H1 (cell line): Measurements from ENCODE around the gene PTPRD. TPM values are rescaled to one million over a fixed set of nuclear protein-coding genes. Genes with fewer than 3 reads are reported as not detected.

Experiments used
- CTCF ChIA-PET: fragments of 300-600 bp; sonication (Branson Sonifier 250); formaldehyde crosslinking; loops from one replicate; lab custom pipeline; 2021; ENCODE audit not compliant: partially characterized antibody; lab: Charles Lee
- POLR2A ChIA-PET: fragments of 300-600 bp; sonication (Branson Sonifier 250); formaldehyde crosslinking; loops from one replicate; lab custom pipeline; 2021; ENCODE audit warnings: inconsistent platforms; ENCODE audit not compliant: partially characterized antibody; lab: Charles Lee
- DNase-seq, 2 experiments: peaks; one replicate each; pipeline versions ENCODE4 v3.0.0 to v3.0.0-alpha.2; 2010 to 2022; ENCODE audit warnings: low spot score in 2 of 2, low read depth in 1 of 2, mixed read lengths in 1 of 2
- FAIRE-seq: peaks from 2 replicates; lab custom pipeline; 2011; peaks lifted over from hg19 to GRCh38; lab: Jason Lieb, UNC
- H2AFZ ChIP-seq: 2 replicates; pipeline ENCODE4 v1.8.1; 2012; ENCODE audit warnings: low read length, inconsistent platforms
- H2AK5ac ChIP-seq: 2 replicates; pipeline ENCODE4 v1.6.1; 2013; ENCODE audit warnings: low read depth, low read length
- H2BK120ac ChIP-seq: replicated peaks from 2 replicates; pipeline ENCODE3; 2013; ENCODE audit warnings: low read depth, low read length, inconsistent platforms
- H2BK12ac ChIP-seq: 2 replicates; pipeline ENCODE4 v1.6.1; 2013; ENCODE audit warnings: low read depth, low read length
- H2BK15ac ChIP-seq: 2 replicates; pipeline ENCODE4 v1.6.1; 2013; ENCODE audit warnings: low read length
- H2BK20ac ChIP-seq: 2 replicates; pipeline ENCODE4 v1.6.1; 2013; ENCODE audit warnings: low read length
- H2BK5ac ChIP-seq: 2 replicates; pipeline ENCODE4 v1.6.1; 2013; ENCODE audit warnings: low read depth, low read length
- H3K14ac ChIP-seq: 2 replicates; pipeline ENCODE4 v1.6.1; 2013; ENCODE audit warnings: inconsistent platforms; ENCODE audit not compliant: insufficient read length
- H3K18ac ChIP-seq: 2 replicates; pipeline ENCODE4 v1.6.1; 2013; ENCODE audit warnings: low read length; ENCODE audit errors: extremely low read depth
- H3K23ac ChIP-seq: 2 replicates; pipeline ENCODE4 v1.6.1; 2013; ENCODE audit warnings: inconsistent platforms; ENCODE audit not compliant: insufficient read length
- H3K23me2 ChIP-seq: 2 replicates; pipeline ENCODE4 v1.6.1; 2013; ENCODE audit warnings: low read depth, low read length
- H3K27ac ChIP-seq: 2 replicates; pipeline ENCODE4 v1.6.1; 2011; ENCODE audit warnings: low read depth, low read length, inconsistent platforms
- H3K27me3 ChIP-seq, 4 experiments: replicated peaks in 1 of 4; 1 replicate in 1 of 4; 2 replicates in 3 of 4; pipeline versions ENCODE4 v1.6.1 to v1.8.1; 2011 to 2013; ENCODE audit warnings: low read length in 3 of 4, mild to moderate bottlenecking in 3 of 4, inconsistent platforms in 2 of 4, mixed read lengths in 2 of 4, moderate library complexity in 1 of 4; ENCODE audit not compliant: control insufficient read depth in 3 of 4, insufficient read depth in 3 of 4; ENCODE audit errors: extremely low read depth in 1 of 4
- H3K36me3 ChIP-seq, 4 experiments: 2 replicates each; pipeline versions ENCODE4 v1.6.1 to v1.8.1; 2011 to 2013; ENCODE audit warnings: mild to moderate bottlenecking in 4 of 4, low read length in 3 of 4, moderate library complexity in 2 of 4, control low read depth in 1 of 4, inconsistent platforms in 1 of 4; ENCODE audit not compliant: insufficient read depth in 4 of 4, control insufficient read depth in 2 of 4
- H3K4ac ChIP-seq: replicated peaks from 2 replicates; pipeline ENCODE3; 2013; ENCODE audit warnings: low read length, low read depth, mixed read lengths, inconsistent platforms; ENCODE audit not compliant: insufficient read length
- H3K4me1 ChIP-seq, 4 experiments: replicated peaks in 1 of 4; 1 replicate in 1 of 4; 2 replicates in 3 of 4; pipeline versions ENCODE4 v1.6.1 to v1.8.1; 2011 to 2013; ENCODE audit warnings: low read length in 3 of 4, inconsistent platforms in 2 of 4, mixed read lengths in 1 of 4; ENCODE audit not compliant: insufficient read depth in 4 of 4, control insufficient read depth in 3 of 4
- H3K4me2 ChIP-seq, 2 experiments: 2 replicates each; pipeline versions ENCODE4 v1.6.1 to v1.8.1; 2011 to 2013; ENCODE audit warnings: low read depth in 2 of 2, low read length in 2 of 2, control low read depth in 1 of 2, inconsistent platforms in 1 of 2, mild to moderate bottlenecking in 1 of 2; ENCODE audit not compliant: insufficient read depth in 1 of 2
- H3K4me3 ChIP-seq, 4 experiments: fragments of 200-600, 300-600 bp in 1 of 4; sonication (generic), shearing (Covaris generic), sonication (Bioruptor Twin) in 1 of 4; 2 replicates each; pipeline versions ENCODE4 v1.5.1 to v1.8.1; 2011 to 2016; ENCODE audit warnings: low read length in 4 of 4, low read depth in 3 of 4, control low read depth in 2 of 4, inconsistent platforms in 2 of 4, mild to moderate bottlenecking in 2 of 4, mixed read lengths in 1 of 4, moderate library complexity in 1 of 4; ENCODE audit not compliant: insufficient read depth in 2 of 4; ENCODE audit errors: extremely low read depth in 1 of 4
- H3K56ac ChIP-seq: replicated peaks from 2 replicates; pipeline ENCODE3; 2013; ENCODE audit warnings: low read depth, mild to moderate bottlenecking, mixed read lengths, low read length, inconsistent platforms; ENCODE audit not compliant: insufficient read length
- H3K79me1 ChIP-seq: 2 replicates; pipeline ENCODE4 v1.6.1; 2013; ENCODE audit warnings: low read depth, low read length, control low read depth
- H3K79me2 ChIP-seq, 2 experiments: 2 replicates each; pipeline versions ENCODE4 v1.6.1 to v1.8.1; 2012 to 2013; ENCODE audit warnings: low read length in 2 of 2, mild to moderate bottlenecking in 2 of 2, inconsistent platforms in 1 of 2; ENCODE audit not compliant: insufficient read depth in 2 of 2, control insufficient read depth in 1 of 2
- H3K9ac ChIP-seq, 4 experiments: replicated peaks in 1 of 4; 1 replicate in 1 of 4; 2 replicates in 3 of 4; pipeline versions ENCODE4 v1.6.1 to v1.8.1; 2011 to 2013; ENCODE audit warnings: low read depth in 3 of 4, low read length in 3 of 4, control low read depth in 2 of 4, mild to moderate bottlenecking in 2 of 4, moderate library complexity in 2 of 4, inconsistent platforms in 1 of 4; ENCODE audit errors: extremely low read depth in 1 of 4
- H3K9me3 ChIP-seq, 2 experiments: 2 replicates each; pipeline versions ENCODE4 v1.6.1 to v1.8.1; 2012 to 2013; ENCODE audit warnings: mild to moderate bottlenecking in 2 of 2, moderate library complexity in 2 of 2, control low read depth in 1 of 2, inconsistent platforms in 1 of 2, low read depth in 1 of 2, low read length in 1 of 2, mixed read lengths in 1 of 2; ENCODE audit not compliant: insufficient read depth in 2 of 2
- H4K20me1 ChIP-seq, 2 experiments: replicated peaks in 1 of 2; 2 replicates each; pipeline versions ENCODE3 to v1.8.1; 2011 to 2013; ENCODE audit warnings: inconsistent platforms in 2 of 2, low read length in 2 of 2, mild to moderate bottlenecking in 1 of 2; ENCODE audit not compliant: insufficient read depth in 2 of 2, control insufficient read depth in 1 of 2
- H4K5ac ChIP-seq: 2 replicates; pipeline ENCODE4 v1.6.1; 2013; ENCODE audit warnings: low read length, low read depth, mixed read lengths, inconsistent platforms; ENCODE audit not compliant: insufficient read length
- H4K8ac ChIP-seq: 2 replicates; pipeline ENCODE4 v1.8.0; 2013; ENCODE audit warnings: mild to moderate bottlenecking, moderate library complexity, low read length, inconsistent platforms; ENCODE audit not compliant: insufficient read depth; ENCODE audit errors: extremely low read depth
- H4K91ac ChIP-seq: replicated peaks from 2 replicates; pipeline ENCODE3; 2013; ENCODE audit warnings: low read length, mixed read lengths, inconsistent platforms; ENCODE audit not compliant: insufficient read length
- EZH2 ChIP-seq: fragments of 200-600 bp; sonication (generic); IDR thresholded peaks from 2 replicates; pipeline ENCODE4 v1.7.1; 2012; ENCODE audit warnings: low read depth, mild to moderate bottlenecking, moderate library complexity, low read length, inconsistent platforms; ENCODE audit not compliant: severe bottlenecking
- RXRA ChIP-seq: IDR thresholded peaks from 2 replicates; pipeline ENCODE4 v1.6.1; 2011; ENCODE audit warnings: low read depth, mild to moderate bottlenecking, low read length, moderate library complexity; ENCODE audit not compliant: insufficient read depth
- WGBS, 2 experiments: shearing (Covaris generic) in 1 of 2; methylation state at CpG; one replicate each; pipeline versions ENCODE4 v1.1.6 to v1.1.7; 2013 to 2015; ENCODE audit warnings: low lambda C conversion rate in 2 of 2, mixed read lengths in 2 of 2, inconsistent platforms in 1 of 2, low coverage in 1 of 2, missing lambda C conversion rate in 1 of 2; ENCODE audit not compliant: insufficient replicate concordance in 2 of 2, insufficient coverage in 1 of 2, insufficient read length in 1 of 2; ENCODE audit errors: extremely low coverage in 1 of 2, missing lambda C conversion rate in 1 of 2; 5-methylcytosine and 5-hydroxymethylcytosine counted together
- polyA plus RNA-seq, 7 experiments: library from polyadenylated mRNA; depleted of rRNA in 3 of 7; stranded (reverse) in 5 of 7; unstranded in 2 of 7; fragments of >200 nt in 5 of 7; fragments of 200-250 nt in 2 of 7; gene quantifications; 1 replicate in 5 of 7; 2 replicates in 1 of 7; 4 replicates in 1 of 7; pipeline versions ENCODE4 v1.2.1 to v1.2.3, GENCODE V29; 2011 to 2013; ENCODE audit warnings: missing spikeins in 2 of 7, mixed read lengths in 2 of 7
- total RNA-seq: library from RNA; stranded (reverse); fragmentation: NEBNext Ultra II Directional; extraction: Animal tissue kit (Norgen Biotek cat#: 25700); gene quantifications from 2 replicates; pipeline ENCODE4 v1.2.1, GENCODE V29; 2021

PTPRD gene
- total and polyA plus RNA-seq, 2 of the 8 experiments (the other 6 are each of a cell fraction or from before 2014, with no cell fraction given) = 17.2 to 77.0 TPM

GRCh38 chr9:9177081-9177480 is 1435.7 kb downstream of the PTPRD start:
- H2AK5ac ChIP-seq = no peak overlapping the region
- no peak overlapping the region for H3K56ac ChIP-seq
- no peak overlapping the region for H3K18ac ChIP-seq
- no peaks in the 10 kb centered on the region for H3K4me1 ChIP-seq
- no peak overlapping the region for H2AFZ ChIP-seq
- no peak overlapping the region for H3K4ac ChIP-seq
- no peaks in the 10 kb centered on the region for H3K79me1 ChIP-seq
- no peak overlapping the region for H2BK15ac ChIP-seq
- H2BK12ac ChIP-seq = no peak overlapping the region
- no peak overlapping the region for H2BK5ac ChIP-seq
- H3K9me3 ChIP-seq = no peaks in the 10 kb centered on the region
- H3K4me3 ChIP-seq = no peak overlapping the region
- H4K91ac ChIP-seq = no peak overlapping the region
- H3K27me3 ChIP-seq = no peaks in the 10 kb centered on the region
- no peak overlapping the region for H4K5ac ChIP-seq
- no peak overlapping the region for H3K9ac ChIP-seq
- H2BK20ac ChIP-seq = no peak overlapping the region
- no peaks in the 10 kb centered on the region for H4K20me1 ChIP-seq
- ChIA-PET CTCF (interaction anchor here (1.7 kb wide), 1 partner anchor 175 kb away, joined by 3 read pairs; no protein-coding TSS in a partner anchor), POLR2A (no interaction called here)
- 84% methylated on average over 1 of the region's 1 CpG; no CpG with 5 or more reads in 1 of the 2 experiments for WGBS, 2 experiments
- DNase-seq (no peak), FAIRE-seq (no peak)
- no peaks in the 10 kb centered on the region for H3K23me2 ChIP-seq
- no peak overlapping the region for H4K8ac ChIP-seq
- H3K27ac ChIP-seq = no peak overlapping the region
- no peaks in the 10 kb centered on the region for H3K79me2 ChIP-seq
- H3K36me3 ChIP-seq = no peaks in the 10 kb centered on the region
- no peak overlapping the region for H3K23ac ChIP-seq
- H3K4me2 ChIP-seq = no peak overlapping the region
- no peak overlapping the region for H3K14ac ChIP-seq
- no peak overlapping the region for H2BK120ac ChIP-seq
- TF ChIP-seq EZH2 = no peak
- no peak for TF ChIP-seq RXRA
